ENCODE data around the gene CSMD2.

DNA sequence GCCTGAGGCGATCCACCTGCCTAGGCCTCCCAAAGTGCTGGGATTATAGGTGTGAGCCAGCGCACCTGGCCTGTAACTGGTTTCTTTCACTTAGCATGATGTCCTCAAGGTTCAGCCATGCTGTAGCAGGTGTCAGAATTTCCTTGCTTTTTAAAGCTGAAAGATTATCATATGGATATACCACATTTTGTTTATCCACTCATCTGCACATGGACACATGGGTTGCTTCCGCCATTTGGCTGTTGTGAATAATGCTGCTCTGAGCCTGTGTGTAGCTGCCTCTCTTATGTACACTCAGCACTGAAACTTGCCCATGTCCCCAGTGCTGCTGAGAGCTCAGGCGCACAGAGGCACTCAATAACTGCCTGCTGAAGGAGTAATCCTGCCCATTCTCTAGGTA lies 11.8 kb downstream of the CSMD2 start:
- TF ChIP-seq, protein P1, sequence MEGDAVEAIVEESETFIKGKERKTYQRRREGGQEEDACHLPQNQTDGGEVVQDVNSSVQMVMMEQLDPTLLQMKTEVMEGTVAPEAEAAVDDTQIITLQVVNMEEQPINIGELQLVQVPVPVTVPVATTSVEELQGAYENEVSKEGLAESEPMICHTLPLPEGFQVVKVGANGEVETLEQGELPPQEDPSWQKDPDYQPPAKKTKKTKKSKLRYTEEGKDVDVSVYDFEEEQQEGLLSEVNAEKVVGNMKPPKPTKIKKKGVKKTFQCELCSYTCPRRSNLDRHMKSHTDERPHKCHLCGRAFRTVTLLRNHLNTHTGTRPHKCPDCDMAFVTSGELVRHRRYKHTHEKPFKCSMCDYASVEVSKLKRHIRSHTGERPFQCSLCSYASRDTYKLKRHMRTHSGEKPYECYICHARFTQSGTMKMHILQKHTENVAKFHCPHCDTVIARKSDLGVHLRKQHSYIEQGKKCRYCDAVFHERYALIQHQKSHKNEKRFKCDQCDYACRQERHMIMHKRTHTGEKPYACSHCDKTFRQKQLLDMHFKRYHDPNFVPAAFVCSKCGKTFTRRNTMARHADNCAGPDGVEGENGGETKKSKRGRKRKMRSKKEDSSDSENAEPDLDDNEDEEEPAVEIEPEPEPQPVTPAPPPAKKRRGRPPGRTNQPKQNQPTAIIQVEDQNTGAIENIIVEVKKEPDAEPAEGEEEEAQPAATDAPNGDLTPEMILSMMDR (IDR thresholded peaks at IDR 0.05 in 4 of 5, conservative IDR thresholded peaks at IDR 0.05 in 1 of 5) = no peak
- no peak for TF ChIP-seq POLR2A (IDR thresholded peaks at IDR 0.05)

Measured in gastrocnemius medialis (tissue), 4 donors.